GM21381 (cell line): ENCODE data around the gene ETV3.
A peak's percentile ranks its signal among the peaks of the same experiment; 100 is the strongest.
"Not testable (repeated sequence)": the region's sequence is repeated elsewhere in the genome, so short reads cannot be mapped to it uniquely, and the experiment has no call there.

Experiments used
- ATAC-seq: cut with Tn5 transposase; IDR thresholded peaks from one replicate; pipeline ENCODE4 v1.9.1; 2021; ENCODE audit warnings: mild to moderate bottlenecking, moderate library complexity; ENCODE audit not compliant: unreplicated experiment

The ETV3 gene

GRCh38 chr1:157138220-157139051 lies at the start of gene ETV3:
Gene ETV3, minus strand, starts transcription at chr1:157138395. Its CDS starts 2,043 bp downstream, at chr1:157136352.
- ATAC-seq, result peak; percentile 93

- no peak for ATAC-seq
These were observed 48.2 kb upstream of the ETV3 start for GRCh38 chr1:157186281-157186992.

- no peak for ATAC-seq
These were observed 45.7 kb upstream of the ETV3 start for GRCh38 chr1:157183870-157184269.

GRCh38 chr1:157182371-157182770 lies 44.2 kb upstream of the ETV3 start:
- not testable (repeated sequence) for ATAC-seq

DNA sequence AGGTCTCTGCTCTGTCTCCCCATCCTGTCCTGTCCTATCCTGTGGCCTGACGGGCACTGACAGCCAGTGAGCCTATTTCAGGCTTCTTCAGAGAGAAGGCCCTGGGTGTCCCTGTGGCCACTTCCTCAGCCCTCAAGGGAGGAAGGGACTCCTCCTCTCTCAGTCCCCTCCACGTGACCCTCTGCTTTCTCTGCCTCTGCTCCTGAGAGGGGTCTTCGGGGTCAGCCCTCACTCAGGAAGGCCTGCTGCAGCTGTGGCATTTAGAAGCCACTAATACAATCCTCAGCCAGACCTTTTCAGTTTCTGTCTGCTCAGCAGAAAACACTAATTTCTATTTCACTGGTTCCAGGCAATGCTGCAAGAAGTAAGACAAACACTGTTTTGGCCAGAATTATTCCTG lies 43.6 kb upstream of the ETV3 start:
- ATAC-seq, result no peak

GRCh38 chr1:157181258-157181657 lies 43.1 kb upstream of the ETV3 start:
- ATAC-seq, result no peak

GRCh38 chr1:157178490-157178889 lies 40.3 kb upstream of the ETV3 start:
- ATAC-seq, result no peak

DNA sequence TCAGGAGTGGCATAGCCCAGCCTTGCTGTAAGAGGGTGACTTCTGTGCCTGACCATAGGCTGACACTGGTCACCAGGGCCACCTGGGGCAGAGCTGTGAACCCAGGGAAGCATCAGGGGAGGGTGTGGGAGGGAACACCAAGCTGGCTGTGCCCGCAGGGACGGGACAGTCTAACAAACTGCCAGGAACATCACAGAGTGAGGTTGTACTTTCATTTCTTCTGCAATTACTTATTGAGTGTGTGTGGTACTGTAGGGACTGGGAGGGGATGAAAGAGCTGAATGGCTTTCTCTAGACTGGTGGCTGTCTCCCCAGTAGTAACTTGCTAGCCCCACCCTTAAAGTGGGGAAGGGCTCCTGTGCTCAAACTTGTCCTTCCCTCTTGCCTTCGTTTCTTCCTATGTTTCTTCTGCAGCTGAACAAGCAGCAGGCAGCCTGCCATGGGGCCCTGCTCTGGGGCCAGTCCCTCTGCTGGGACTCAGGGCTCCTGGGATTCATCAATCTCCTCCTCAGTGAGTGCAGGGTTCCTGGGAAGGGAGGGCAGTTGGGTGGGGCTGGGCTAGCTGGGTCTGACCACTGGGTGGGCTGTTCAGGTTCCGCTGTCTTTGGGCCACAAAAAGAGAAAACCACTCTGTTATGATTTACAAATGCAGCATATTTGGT lies 39.7 kb upstream of the ETV3 start:
- no peak for ATAC-seq

GRCh38 chr1:157176591-157177121 lies 38.5 kb upstream of the ETV3 start:
- ATAC-seq, result no peak

GRCh38 chr1:157176016-157176415 lies 37.8 kb upstream of the ETV3 start:
- no peak for ATAC-seq

- no peak for ATAC-seq
These were observed 35.8 kb upstream of the ETV3 start for GRCh38 chr1:157173900-157174410.

DNA sequence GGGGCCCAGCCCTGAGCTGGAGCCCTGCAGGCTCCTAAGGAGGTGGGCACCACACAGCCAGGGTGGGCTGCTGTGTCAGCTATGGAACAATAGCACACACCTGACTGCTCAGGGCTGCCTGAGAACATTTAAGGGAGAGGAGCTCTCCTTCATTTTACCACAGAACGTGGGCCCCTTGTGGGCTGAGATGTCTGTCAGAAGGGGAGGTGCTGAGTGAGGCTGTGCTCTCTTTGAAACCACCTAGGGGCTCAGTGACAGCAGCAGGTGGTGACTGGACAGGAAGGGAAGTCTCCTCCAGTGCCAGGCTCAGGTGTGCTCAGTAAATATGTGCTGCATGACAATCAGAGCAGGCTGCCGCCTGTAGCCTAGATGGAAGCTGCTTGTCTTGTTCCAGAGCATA lies 35.0 kb upstream of the ETV3 start:
- ATAC-seq, result not testable (repeated sequence)

DNA sequence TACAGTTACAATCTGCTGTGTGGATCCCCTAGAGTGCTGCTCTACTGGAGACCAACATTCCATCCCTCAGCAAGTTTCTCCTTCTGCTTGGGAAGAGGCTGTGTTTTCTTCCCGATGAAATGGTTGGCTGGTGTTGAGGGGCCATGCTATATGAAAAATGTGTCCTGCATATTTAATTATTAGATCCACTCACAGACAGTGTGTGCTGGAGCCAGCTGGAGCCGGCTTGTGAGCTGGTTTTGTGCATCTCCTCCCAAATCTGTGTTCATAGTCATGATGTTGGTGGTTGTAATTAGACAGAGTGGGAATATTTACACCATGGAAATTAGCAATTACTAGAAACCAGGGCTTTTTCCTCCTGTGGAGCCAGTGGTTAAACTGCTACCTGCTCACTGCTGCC lies 34.4 kb upstream of the ETV3 start:
- ATAC-seq, result not testable (repeated sequence)

- not testable (repeated sequence) for ATAC-seq
These were observed 33.8 kb upstream of the ETV3 start for GRCh38 chr1:157171903-157172503.

DNA sequence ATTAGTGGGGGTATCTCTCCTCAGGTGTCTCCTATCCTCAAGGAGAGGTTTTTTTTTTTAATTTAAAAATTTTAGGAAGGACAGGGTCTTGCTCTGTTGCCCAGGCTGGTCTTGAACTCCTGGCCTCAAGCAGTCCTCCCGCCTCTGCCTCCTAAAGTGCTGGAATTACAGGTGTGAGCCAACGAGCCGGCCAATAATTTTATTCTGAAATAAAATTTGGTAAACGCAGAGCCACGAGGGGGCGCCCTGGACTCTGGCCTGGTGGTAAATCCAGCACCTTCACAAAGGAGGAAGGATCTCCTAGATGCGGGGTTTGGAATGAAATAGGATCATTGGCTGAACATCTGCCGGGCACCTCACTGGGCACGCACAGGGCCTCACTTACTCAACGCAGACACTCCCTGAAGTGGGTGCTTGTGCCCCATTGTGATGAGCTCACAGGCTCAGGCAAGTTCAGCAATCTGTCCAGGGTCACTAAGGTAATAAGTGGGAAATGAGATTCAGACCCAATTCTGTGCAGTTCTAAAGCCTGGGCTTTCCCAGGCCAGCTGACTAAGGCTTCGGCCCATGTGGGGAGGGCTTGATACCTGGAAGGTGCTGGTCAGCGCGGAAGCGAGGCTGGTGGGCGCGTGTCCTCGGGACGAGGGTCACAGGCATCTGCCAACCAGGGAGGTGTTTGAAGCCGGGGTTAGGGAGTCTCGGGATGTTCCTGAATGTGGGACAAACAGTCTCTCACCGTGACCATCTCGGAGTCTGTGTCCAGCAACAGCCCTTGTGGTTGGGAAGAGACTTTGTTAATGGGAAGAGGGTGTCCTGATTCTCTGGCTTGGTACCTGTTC lies 32.7 kb upstream of the ETV3 start:
- no peak for ATAC-seq

GRCh38 chr1:157168015-157168414 lies 29.8 kb upstream of the ETV3 start:
- no peak for ATAC-seq

DNA sequence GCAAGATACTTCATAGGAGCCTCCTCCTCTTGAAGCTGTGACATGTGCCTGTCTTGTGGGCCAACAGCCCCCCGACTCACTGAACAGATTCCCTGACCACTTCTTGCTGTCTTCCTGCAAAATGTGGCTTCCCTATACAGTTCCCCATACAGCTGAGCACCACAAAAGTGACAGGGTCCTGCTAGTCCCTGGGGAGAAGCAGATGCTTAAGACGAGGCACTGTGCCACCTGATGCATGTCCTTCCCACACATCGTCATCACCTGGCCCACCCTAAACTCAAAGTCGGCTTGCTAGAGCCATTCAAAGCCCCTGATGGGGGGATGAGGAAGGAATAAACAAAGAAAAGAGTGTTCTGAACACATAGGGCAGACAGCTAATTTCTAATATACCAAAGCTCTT lies 29.2 kb upstream of the ETV3 start:
- no peak for ATAC-seq

DNA sequence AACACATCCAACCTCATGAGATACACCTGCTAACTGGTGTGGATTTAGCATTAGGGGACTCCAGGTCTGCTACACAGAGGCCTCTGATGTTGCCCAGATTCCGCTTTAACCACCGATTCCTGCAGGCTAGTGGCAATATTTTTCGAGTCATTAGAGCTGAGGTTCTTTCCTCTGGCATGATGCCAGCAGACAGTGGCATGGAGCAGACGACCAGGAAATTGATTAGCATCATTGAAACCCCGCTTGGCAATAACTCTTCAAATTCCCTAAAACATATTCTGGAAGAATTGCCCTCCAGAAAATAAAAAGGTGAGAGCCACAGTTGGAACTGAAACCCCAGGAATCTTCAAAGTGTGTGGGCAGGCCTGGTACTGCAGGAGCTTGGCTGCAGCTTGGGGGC lies 28.4 kb upstream of the ETV3 start:
- no peak for ATAC-seq

DNA sequence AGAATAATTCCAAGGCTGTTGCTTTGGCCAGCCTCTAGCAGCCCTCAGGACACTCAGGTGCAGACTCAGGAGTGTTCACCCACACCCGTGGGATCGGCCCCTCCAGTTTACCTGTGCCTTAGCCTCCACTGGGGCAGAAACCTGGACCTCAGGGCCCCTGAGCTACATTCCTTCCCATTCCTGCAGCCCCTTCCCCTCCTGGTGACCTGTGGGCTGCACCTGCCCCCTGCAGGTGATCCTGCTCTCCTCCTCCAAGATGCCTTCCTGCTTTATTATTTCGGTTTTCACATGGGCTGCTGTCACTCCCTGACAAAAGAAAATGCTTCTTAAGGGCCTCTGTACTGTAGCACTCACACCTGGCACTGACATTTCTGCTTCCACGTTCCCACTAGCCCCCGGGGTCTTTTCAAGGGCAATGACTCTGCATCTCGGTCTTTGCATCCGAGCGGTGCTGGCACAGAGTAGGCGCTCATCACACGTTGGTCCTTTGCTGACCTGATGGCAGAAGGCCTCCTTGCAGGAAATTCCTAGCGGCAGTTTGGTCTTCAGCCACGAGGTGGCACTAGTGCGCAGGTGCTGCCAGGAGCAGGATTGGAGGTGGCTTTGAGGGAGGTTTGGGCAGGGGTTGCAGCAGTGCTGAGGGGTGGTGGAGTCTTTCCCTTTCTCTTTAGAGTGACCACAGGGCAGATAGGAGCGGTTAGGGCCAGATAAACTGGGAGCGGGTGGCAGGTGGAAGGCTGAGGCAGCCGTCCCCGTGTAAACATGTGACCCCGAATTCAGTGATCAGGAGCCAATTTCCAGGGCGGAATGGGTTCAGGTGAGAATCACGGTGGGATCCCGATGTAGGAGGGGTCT lies 25.3 kb upstream of the ETV3 start:
- no peak for ATAC-seq
